Measurements from ENCODE around the gene FOXE3. TPM values are rescaled to one million over a fixed set of nuclear protein-coding genes. Genes with fewer than 3 reads are reported as not detected.

FOXE3 gene
- total and polyA plus RNA-seq, 10 of the 15 experiments (the other 5 are each of a cell fraction or from before 2014, with no cell fraction given): 0.13 TPM; not detected in 9

DNA sequence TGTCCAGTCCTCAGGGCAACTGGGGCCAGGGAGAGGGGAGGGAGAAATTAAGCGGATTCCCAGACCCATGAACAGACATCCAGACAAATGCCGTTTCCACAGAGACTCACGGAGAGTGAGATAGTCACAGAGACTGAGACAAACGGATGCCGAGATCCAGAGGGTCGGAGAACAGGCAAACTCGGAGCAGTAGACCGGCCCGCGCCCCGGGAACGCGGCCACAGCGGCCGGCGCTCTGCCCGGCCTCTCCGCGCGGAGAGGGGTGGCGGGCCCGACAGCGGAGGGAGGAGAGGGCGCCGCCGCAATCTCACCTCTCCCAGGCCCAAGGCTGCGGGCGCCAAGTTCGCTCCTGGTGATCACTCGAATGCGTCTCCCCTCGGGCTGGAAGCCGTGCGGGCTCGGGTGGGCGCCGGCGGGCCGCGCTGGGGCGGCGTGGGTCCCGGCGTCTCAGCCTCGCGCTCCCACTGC lies 20.9 kb downstream of the FOXE3 start (continued):
- TF ChIP-seq CEBPZ (IDR thresholded peaks at IDR 0.05; ENCODE audit: low read depth, low read length) (no peak), NRF1 (conservative IDR thresholded peaks at IDR 0.05; ENCODE audit: low read depth, low read length) (no peak), RAD51 (IDR thresholded peaks at IDR 0.05) (no peak), CBFB (IDR thresholded peaks at IDR 0.05; ENCODE audit: low read depth) (no peak), SMAD5 (IDR thresholded peaks at IDR 0.05; ENCODE audit: low read depth) (no peak), ZBTB40 (IDR thresholded peaks at IDR 0.05; ENCODE audit: borderline replicate concordance) (no peak), BHLHE40 (IDR thresholded peaks at IDR 0.05; ENCODE audit: borderline replicate concordance in 1 of 2, low read depth in 2 of 2, low read length in 1 of 2) (no peak), EP300 (IDR thresholded peaks at IDR 0.05; ENCODE audit: borderline replicate concordance in 1 of 2, control insufficient read depth in 1 of 2, low read depth in 2 of 2, low read length in 2 of 2) (no peak), NR2F1 (conservative IDR thresholded peaks at IDR 0.05) (peak; percentile 50; the same call in 1 of the 2 replicates), BMI1 (IDR thresholded peaks at IDR 0.05; ENCODE audit: borderline replicate concordance) (no peak), RAD21 (IDR thresholded peaks at IDR 0.05; ENCODE audit: insufficient read depth, low read depth, low read length) (no peak), TCF7 (IDR thresholded peaks at IDR 0.05; ENCODE audit: borderline replicate concordance) (no peak), STAT1 (conservative IDR thresholded peaks at IDR 0.05) (0 out of 2 replicates have a peak, but pooled peaks have one; percentile 27), SMARCA5 (IDR thresholded peaks at IDR 0.05) (peak; percentile 16), RELA (IDR thresholded peaks at IDR 0.05; ENCODE audit: borderline replicate concordance, partially characterized antibody) (no peak)
